Mammary epithelial cell (primary cell): Measurements from ENCODE around the gene NFKB2.

Source experiments
- CTCF ChIP-seq, 2 donors: IDR thresholded peaks in 1 of 2; conservative IDR thresholded peaks in 1 of 2; 2 replicates each; pipeline ENCODE4 v1.5.1; 2011 to 2012; ENCODE audit warnings: inconsistent platforms in 2 of 2, low read length in 2 of 2, mild to moderate bottlenecking in 2 of 2, control low read depth in 1 of 2, low read depth in 1 of 2; ENCODE audit not compliant: insufficient read depth in 1 of 2; ENCODE audit errors: extremely low read depth in 1 of 2
- EZH2 ChIP-seq: IDR thresholded peaks from 2 replicates; pipeline ENCODE4 v1.6.1; 2012; ENCODE audit warnings: low read length, inconsistent platforms, borderline replicate concordance

- peak in 1 of 2 donors; percentile 9 for TF ChIP-seq CTCF (conservative IDR thresholded peaks at IDR 0.05 in 1 of 2, IDR thresholded peaks at IDR 0.05 in 1 of 2; ENCODE audit: extremely low read depth in 1 of 2, insufficient read depth in 1 of 2, low read depth in 1 of 2, low read length in 2 of 2)
- TF ChIP-seq EZH2 = no peak
These were observed 11.5 kb upstream of the NFKB2 start for GRCh38 chr10:102384053-102384452.
